SK-N-SH treated with all-trans-retinoic acid at 6 μM for 48 hours (cell line): Measurements from ENCODE around the gene PCDH9.
"Not testable (repeated sequence)": the region's sequence is repeated elsewhere in the genome, so short reads cannot be mapped to it uniquely, and the experiment has no call there.

ENCODE experiments used
- ATAC-seq: fragments of 200-7000 bp; cut with Tn5 transposase; 3 replicates; pipeline ENCODE4 v1.9.1; 2020; ENCODE audit warnings: mild to moderate bottlenecking, moderate library complexity
- ARNTL ChIP-seq: fragments of 450-650 bp; formaldehyde crosslinking; IDR thresholded peaks from 2 replicates; pipeline ENCODE4 v1.5.0; 2020; ENCODE audit warnings: low read depth, mild to moderate bottlenecking, moderate library complexity, borderline replicate concordance
- BACH2 ChIP-seq: fragments of 250-450 bp; sonication (Bioruptor Pico); IDR thresholded peaks from 2 replicates; pipeline ENCODE4 v1.9.0; 2021; ENCODE audit warnings: mild to moderate bottlenecking, borderline replicate concordance
- CREB5 ChIP-seq: fragments of 250-450 bp; sonication (Bioruptor Pico); IDR thresholded peaks from 2 replicates; pipeline ENCODE4 v1.5.1; 2020; ENCODE audit warnings: low read depth, mild to moderate bottlenecking, moderate library complexity
- CSDC2 ChIP-seq: fragments of 250-450 bp; sonication (Bioruptor Pico); IDR thresholded peaks from 2 replicates; pipeline ENCODE4 v1.5.0; 2020; ENCODE audit warnings: mild to moderate bottlenecking, moderate library complexity
- CSRNP3 ChIP-seq: fragments of 250-450 bp; sonication (Bioruptor Pico); IDR thresholded peaks from 2 replicates; pipeline ENCODE4 v1.5.1; 2021; ENCODE audit warnings: mild to moderate bottlenecking, moderate library complexity
- ESRRG ChIP-seq: fragments of 250-450 bp; sonication (Bioruptor Pico); IDR thresholded peaks from 2 replicates; pipeline ENCODE4 v1.6.1; 2021; ENCODE audit warnings: mild to moderate bottlenecking
- GLIS3 ChIP-seq: fragments of 250-450 bp; sonication (Bioruptor Pico); IDR thresholded peaks from 2 replicates; pipeline ENCODE4 v1.5.0; 2020; ENCODE audit warnings: mild to moderate bottlenecking, moderate library complexity
- OSR1 ChIP-seq: fragments of 250-450 bp; sonication (Bioruptor Pico); IDR thresholded peaks from 2 replicates; pipeline ENCODE4 v1.8.0; 2022; ENCODE audit warnings: moderate library complexity, mild to moderate bottlenecking, inconsistent platforms
- PATZ1 ChIP-seq: fragments of 250-450 bp; sonication (Bioruptor Pico); IDR thresholded peaks from 2 replicates; pipeline ENCODE4 v1.8.0; 2020; ENCODE audit warnings: mild to moderate bottlenecking, moderate library complexity, borderline replicate concordance
- POU6F1 ChIP-seq: fragments of 250-450 bp; sonication (Bioruptor Pico); IDR thresholded peaks from 2 replicates; pipeline ENCODE4 v1.8.0; 2021; ENCODE audit warnings: low read depth, mild to moderate bottlenecking, moderate library complexity, borderline replicate concordance
- RARB ChIP-seq: fragments of 250-450 bp; sonication (Bioruptor Pico); IDR thresholded peaks from 2 replicates; pipeline ENCODE4 v1.8.0; 2021; ENCODE audit warnings: mild to moderate bottlenecking, moderate library complexity
- SNAI2 ChIP-seq: fragments of 250-450 bp; sonication (Bioruptor Pico); IDR thresholded peaks from 2 replicates; pipeline ENCODE4 v1.5.0; 2020; ENCODE audit warnings: mild to moderate bottlenecking, moderate library complexity
- TSHZ2 ChIP-seq: fragments of 250-450 bp; sonication (Bioruptor Pico); IDR thresholded peaks from 2 replicates; pipeline ENCODE4 v1.5.0; 2020; ENCODE audit warnings: mild to moderate bottlenecking, moderate library complexity
- ZFP3 ChIP-seq: fragments of 250-450 bp; sonication (Bioruptor Pico); IDR thresholded peaks from 2 replicates; pipeline ENCODE4 v1.5.0; 2020; ENCODE audit warnings: mild to moderate bottlenecking, moderate library complexity
- ZFP30 ChIP-seq: fragments of 450-650 bp; formaldehyde crosslinking; IDR thresholded peaks from 2 replicates; pipeline ENCODE4 v1.5.0; 2022; ENCODE audit warnings: mild to moderate bottlenecking, moderate library complexity
- ZNF565 ChIP-seq: fragments of 450-650 bp; formaldehyde crosslinking; conservative IDR thresholded peaks from 2 replicates; pipeline ENCODE4 v1.5.0; 2020; ENCODE audit warnings: low read depth, mild to moderate bottlenecking, moderate library complexity
- ZNF70 ChIP-seq: fragments of 450-650 bp; formaldehyde crosslinking; IDR thresholded peaks from 2 replicates; pipeline ENCODE4 v1.5.0; 2020; ENCODE audit warnings: mild to moderate bottlenecking, moderate library complexity
- ZNF8 ChIP-seq: fragments of 450-650 bp; formaldehyde crosslinking; IDR thresholded peaks from 2 replicates; pipeline ENCODE4 v1.5.0; 2020; ENCODE audit warnings: mild to moderate bottlenecking, moderate library complexity

Gene PCDH9

GRCh38 chr13:66886264-66886663 is 343.9 kb downstream of the PCDH9 start:
- TF ChIP-seq CREB5 (CRISPR knock-in tag) (no peak), ZFP30 (CRISPR knock-in tag) (no peak), OSR1 (CRISPR knock-in tag) (no peak), ZNF70 (CRISPR knock-in tag) (no peak), SNAI2 (no peak), ESRRG (no peak), TSHZ2 (CRISPR knock-in tag) (no peak), POU6F1 (no peak)
- ATAC-seq: no peak

- ATAC-seq: not testable (repeated sequence)
Observed at GRCh38 chr13:66881170-66881569, 349.0 kb downstream of the PCDH9 start.

GRCh38 chr13:66879988-66880387 is 350.1 kb downstream of the PCDH9 start:
- ATAC-seq: no peak
- TF ChIP-seq ZNF8 (CRISPR knock-in tag) (no peak), ZNF565 (CRISPR knock-in tag) (no peak), ZFP3 (CRISPR knock-in tag) (no peak), BACH2 (CRISPR knock-in tag) (no peak), CSRNP3 (no peak), ZFP30 (CRISPR knock-in tag) (no peak), RARB (CRISPR knock-in tag) (no peak), ARNTL (CRISPR knock-in tag) (no peak), TSHZ2 (CRISPR knock-in tag) (no peak), SNAI2 (no peak), CSDC2 (CRISPR knock-in tag) (no peak), PATZ1 (CRISPR knock-in tag) (no peak), GLIS3 (no peak), ZNF70 (CRISPR knock-in tag) (no peak)
